Measurements from ENCODE around the gene AIFM3. TPM values are rescaled to one million over a fixed set of nuclear protein-coding genes. Genes with fewer than 3 reads are reported as not detected.
A peak's percentile ranks its signal among the peaks of the same experiment; 100 is the strongest.
"Not testable (repeated sequence)": the region's sequence is repeated elsewhere in the genome, so short reads cannot be mapped to it uniquely, and the experiment has no call there.

The AIFM3 gene
- total RNA-seq, 1 experiment from 2014 or later = 4.2 TPM

DNA sequence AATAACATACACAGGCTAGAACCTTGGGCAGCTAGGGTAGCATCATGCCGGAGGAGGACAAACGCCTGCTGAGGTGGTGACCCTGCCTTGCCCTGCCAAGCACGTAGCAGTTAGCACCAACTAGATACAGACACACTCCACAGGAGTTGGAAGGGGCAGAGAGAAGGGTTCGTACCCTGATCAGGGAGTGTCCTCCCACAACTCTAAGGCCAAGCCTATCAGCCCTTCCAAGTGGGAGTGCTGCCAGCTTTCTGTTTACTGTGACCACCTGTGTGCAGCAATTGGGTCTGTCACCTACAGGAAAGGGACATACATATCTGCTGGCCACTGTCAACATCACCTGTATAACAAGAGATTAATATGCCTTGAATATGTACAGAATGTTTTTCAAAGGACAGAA is 36.7 kb downstream of the AIFM3 start:
- no TSS peak for BruUV-seq (replicated peaks)
- H3K4me3 Mint-ChIP-seq (ENCODE audit: low read depth, unreplicated experiment) = no peak overlapping the region
- H3K27me3 Mint-ChIP-seq (ENCODE audit: unreplicated experiment) = no peaks in the 10 kb centered on the region
- CTCF ChIA-PET = interaction anchor here (1.6 kb wide), 1 partner anchor 22 kb away, joined by 3 read pairs; the partner anchor contains the start of gene LZTR1
- TF ChIP-seq, protein P1, sequence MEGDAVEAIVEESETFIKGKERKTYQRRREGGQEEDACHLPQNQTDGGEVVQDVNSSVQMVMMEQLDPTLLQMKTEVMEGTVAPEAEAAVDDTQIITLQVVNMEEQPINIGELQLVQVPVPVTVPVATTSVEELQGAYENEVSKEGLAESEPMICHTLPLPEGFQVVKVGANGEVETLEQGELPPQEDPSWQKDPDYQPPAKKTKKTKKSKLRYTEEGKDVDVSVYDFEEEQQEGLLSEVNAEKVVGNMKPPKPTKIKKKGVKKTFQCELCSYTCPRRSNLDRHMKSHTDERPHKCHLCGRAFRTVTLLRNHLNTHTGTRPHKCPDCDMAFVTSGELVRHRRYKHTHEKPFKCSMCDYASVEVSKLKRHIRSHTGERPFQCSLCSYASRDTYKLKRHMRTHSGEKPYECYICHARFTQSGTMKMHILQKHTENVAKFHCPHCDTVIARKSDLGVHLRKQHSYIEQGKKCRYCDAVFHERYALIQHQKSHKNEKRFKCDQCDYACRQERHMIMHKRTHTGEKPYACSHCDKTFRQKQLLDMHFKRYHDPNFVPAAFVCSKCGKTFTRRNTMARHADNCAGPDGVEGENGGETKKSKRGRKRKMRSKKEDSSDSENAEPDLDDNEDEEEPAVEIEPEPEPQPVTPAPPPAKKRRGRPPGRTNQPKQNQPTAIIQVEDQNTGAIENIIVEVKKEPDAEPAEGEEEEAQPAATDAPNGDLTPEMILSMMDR (IDR thresholded peaks at IDR 0.05; ENCODE audit: unreplicated experiment) = no peak
- H3K4me1 Mint-ChIP-seq (ENCODE audit: low read depth, unreplicated experiment) = peaks cover 9% of the 10 kb centered on the region
- H3K9me3 Mint-ChIP-seq (ENCODE audit: low read depth, unreplicated experiment) = no peaks in the 10 kb centered on the region
- no peak for DNase-seq
- peaks cover 46% of the 10 kb centered on the region for H3K36me3 Mint-ChIP-seq (ENCODE audit: insufficient read depth, unreplicated experiment)
- H3K27ac Mint-ChIP-seq (ENCODE audit: unreplicated experiment) = no peak overlapping the region
- intact Hi-C loops (cut with micrococcal nuclease; ENCODE audit: unreplicated experiment) = no loop called here

DNA sequence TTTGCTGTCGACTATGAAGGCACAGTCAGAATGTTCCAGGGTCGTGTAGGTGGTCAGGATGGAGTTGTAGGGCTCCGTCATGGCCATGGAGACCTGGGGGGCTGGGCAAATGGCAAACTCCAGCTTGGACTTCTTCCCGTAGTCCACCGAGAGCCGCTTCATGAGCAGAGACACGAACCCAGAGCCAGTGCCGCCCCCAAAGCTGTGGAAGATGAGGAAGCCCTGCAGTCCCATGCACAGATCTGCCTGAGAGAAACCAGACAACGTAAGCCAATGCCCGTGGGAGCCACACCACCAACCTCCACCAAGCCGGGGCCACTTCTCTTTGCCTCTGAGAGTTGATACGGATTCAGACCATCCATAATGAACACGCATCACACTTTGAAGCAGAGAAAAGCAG is 42.2 kb downstream of the AIFM3 start:
- H3K36me3 Mint-ChIP-seq (ENCODE audit: insufficient read depth, unreplicated experiment); H3K4me3 Mint-ChIP-seq (ENCODE audit: low read depth, unreplicated experiment); H3K4me1 Mint-ChIP-seq (ENCODE audit: low read depth, unreplicated experiment); H3K9me3 Mint-ChIP-seq (ENCODE audit: low read depth, unreplicated experiment); CTCF ChIA-PET; BruUV-seq (replicated peaks); intact Hi-C loops (cut with micrococcal nuclease; ENCODE audit: unreplicated experiment); H3K27ac Mint-ChIP-seq (ENCODE audit: unreplicated experiment); DNase-seq; H3K27me3 Mint-ChIP-seq (ENCODE audit: unreplicated experiment): not testable (repeated sequence)

DNA sequence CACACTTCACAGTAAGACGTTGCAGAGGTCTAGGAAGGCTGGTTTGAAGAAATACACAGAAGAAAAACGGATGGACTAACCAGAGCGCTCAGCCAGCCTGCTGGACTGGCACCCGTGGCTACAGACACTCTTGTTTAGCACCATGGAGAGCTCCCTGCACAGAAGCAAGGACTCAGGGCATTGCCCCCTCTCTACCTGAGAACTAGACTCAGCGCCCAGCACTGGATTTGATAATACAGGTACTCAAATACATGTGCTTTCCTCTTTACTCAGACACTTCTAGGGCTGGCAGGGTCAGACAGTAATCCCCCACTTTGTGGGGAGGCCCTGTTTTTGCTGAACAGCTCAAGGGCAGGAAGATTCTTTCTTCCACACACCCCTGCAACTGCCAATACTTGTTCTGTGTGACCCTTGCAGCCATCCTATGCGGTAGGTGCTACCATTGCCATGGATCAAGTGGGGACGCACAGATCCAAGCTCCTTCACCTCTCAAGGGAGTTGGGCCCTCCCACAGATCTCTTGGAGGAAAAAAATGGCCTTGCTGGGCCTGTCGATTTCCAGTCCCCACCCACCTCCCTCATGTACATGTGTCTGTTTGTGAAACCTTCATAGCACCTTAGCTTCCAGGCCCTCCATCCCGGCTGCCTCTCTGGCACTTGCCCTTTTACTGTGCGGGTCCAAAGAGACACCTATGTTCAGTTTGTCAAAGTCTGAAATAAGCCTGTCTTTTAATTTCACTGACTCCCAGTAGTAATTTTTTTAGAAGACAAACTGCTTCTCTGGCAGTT is 42.8 kb downstream of the AIFM3 start:
- no TSS peak for BruUV-seq (replicated peaks)
- H3K4me1 Mint-ChIP-seq (ENCODE audit: low read depth, unreplicated experiment) = peaks cover 12% of the 10 kb centered on the region
- intact Hi-C loops (cut with micrococcal nuclease; ENCODE audit: unreplicated experiment) = no loop called here
- DNase-seq = peak; percentile 47
- TF ChIP-seq, protein P1 (IDR thresholded peaks at IDR 0.05; ENCODE audit: unreplicated experiment) = no peak
- no peaks in the 10 kb centered on the region for H3K27me3 Mint-ChIP-seq (ENCODE audit: unreplicated experiment)
- H3K36me3 Mint-ChIP-seq (ENCODE audit: insufficient read depth, unreplicated experiment) = no peaks in the 10 kb centered on the region
- no peak overlapping the region for H3K27ac Mint-ChIP-seq (ENCODE audit: unreplicated experiment)
- CTCF ChIA-PET = no interaction called here
- no peak overlapping the region for H3K4me3 Mint-ChIP-seq (ENCODE audit: low read depth, unreplicated experiment)
- H3K9me3 Mint-ChIP-seq (ENCODE audit: low read depth, unreplicated experiment) = no peaks in the 10 kb centered on the region

DNA sequence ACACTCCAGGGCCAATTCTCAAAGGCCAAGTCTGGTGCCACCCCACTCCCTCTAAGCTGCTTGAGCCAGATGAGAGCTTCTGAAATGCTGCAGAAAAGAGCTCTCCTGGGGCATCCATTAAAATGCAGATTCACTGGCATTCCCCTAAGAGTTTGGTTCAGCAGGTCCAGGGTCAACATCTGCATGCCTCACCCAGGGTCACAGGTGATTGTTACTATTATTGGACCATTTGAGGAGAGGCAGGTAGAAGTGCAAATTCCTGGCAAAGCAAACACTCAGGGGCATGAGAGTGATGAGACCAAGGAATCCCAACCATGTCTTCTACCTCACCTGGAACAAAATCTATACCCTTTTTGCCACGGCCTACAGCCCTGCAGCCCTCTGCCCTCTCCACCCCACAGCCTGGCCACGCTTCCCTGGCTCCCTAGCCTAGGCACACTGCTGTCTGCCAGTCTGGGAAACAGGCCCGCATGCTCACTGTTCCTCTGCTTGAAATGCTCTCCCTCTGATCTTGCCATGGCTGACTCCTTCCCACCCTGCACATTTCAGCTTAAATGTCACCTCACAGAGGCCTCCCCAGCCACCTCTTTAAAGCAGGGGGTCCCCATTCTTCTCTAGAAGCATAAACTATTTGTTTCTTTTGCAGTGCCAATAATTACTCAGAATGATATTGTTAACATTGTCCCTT is 43.5 kb downstream of the AIFM3 start:
- no TSS peak for BruUV-seq (replicated peaks)
- TF ChIP-seq, protein P1 (IDR thresholded peaks at IDR 0.05; ENCODE audit: unreplicated experiment) = no peak
- H3K27ac Mint-ChIP-seq (ENCODE audit: unreplicated experiment) = no peak overlapping the region

More for the DNA sequence above, 43.5 kb downstream of the AIFM3 start:
- CTCF ChIA-PET = no interaction called here
- H3K27me3 Mint-ChIP-seq (ENCODE audit: unreplicated experiment) = no peaks in the 10 kb centered on the region
- H3K4me1 Mint-ChIP-seq (ENCODE audit: low read depth, unreplicated experiment) = peaks cover 18% of the 10 kb centered on the region
- H3K4me3 Mint-ChIP-seq (ENCODE audit: low read depth, unreplicated experiment) = no peak overlapping the region
- DNase-seq = no peak
- no peaks in the 10 kb centered on the region for H3K9me3 Mint-ChIP-seq (ENCODE audit: low read depth, unreplicated experiment)
- no peaks in the 10 kb centered on the region for H3K36me3 Mint-ChIP-seq (ENCODE audit: insufficient read depth, unreplicated experiment)
- intact Hi-C loops (cut with micrococcal nuclease; ENCODE audit: unreplicated experiment) = no loop called here
